GM12801 (cell line): ENCODE results near the gene OR51L1.
"Not testable (repeated sequence)": the region's sequence is repeated elsewhere in the genome, so short reads cannot be mapped to it uniquely, and the experiment has no call there.

ENCODE experiments used
- CTCF ChIP-seq: IDR thresholded peaks from one replicate; pipeline ENCODE4 v1.5.1; 2011; ENCODE audit warnings: control low read depth; ENCODE audit not compliant: insufficient read length; ENCODE audit errors: extremely low read depth

The OR51L1 gene

GRCh38 chr11:4994551-4994950 is at the start of gene OR51L1:
Gene OR51L1, plus strand, starts transcription at chr11:4994851. Its CDS starts 4,132 bp downstream, at chr11:4998983.
- TF ChIP-seq CTCF, result no peak

GRCh38 chr11:4947505-4947904 is 47.1 kb upstream of the OR51L1 start, which contains the start of gene OR51A4:
Gene OR51A4, minus strand, starts transcription at chr11:4947605. Its CDS starts 505 bp downstream, at chr11:4947100.
- no peak for TF ChIP-seq CTCF

GRCh38 chr11:4955613-4956012 is 39.0 kb upstream of the OR51L1 start, which contains the start of gene OR51A2:
Gene OR51A2, minus strand, starts transcription at chr11:4955713. Its CDS starts 0 bp downstream, at chr11:4955713.
- not testable (repeated sequence) for TF ChIP-seq CTCF

GRCh38 chr11:4957396-4957795 is 37.3 kb upstream of the OR51L1 start:
- no peak for TF ChIP-seq CTCF

- TF ChIP-seq CTCF, result no peak
Observed at GRCh38 chr11:4960877-4961276, 33.8 kb upstream of the OR51L1 start.

- TF ChIP-seq CTCF, result no peak
Observed at GRCh38 chr11:4962816-4963215, 31.8 kb upstream of the OR51L1 start.

GRCh38 chr11:4975436-4975835 is 19.2 kb upstream of the OR51L1 start:
- no peak for TF ChIP-seq CTCF
